Gastroesophageal sphincter (tissue), 3 donors: ENCODE measurements around the gene CHST1.

Source experiments
- CTCF ChIP-seq, 4 experiments: fragments of 200-600 bp in 2 of 4; fragments of 450-650 bp in 2 of 4; sonication (generic) in 1 of 4; IDR thresholded peaks; one replicate each; pipeline ENCODE4 v1.5.1; 2017 to 2019; ENCODE audit warnings: antibody characterized with exemption in 4 of 4, mild to moderate bottlenecking in 2 of 4, moderate library complexity in 2 of 4
- POLR2A ChIP-seq, 2 donors: fragments of 450-650 bp; IDR thresholded peaks; one replicate each; pipeline ENCODE4 v1.6.1; 2017; ENCODE audit warnings: antibody characterized with exemption in 2 of 2, mild to moderate bottlenecking in 2 of 2, moderate library complexity in 1 of 2
- POLR2AphosphoS5 ChIP-seq: sonication (generic); formaldehyde crosslinking; IDR thresholded peaks from one replicate; pipeline ENCODE4 v1.6.1; 2017; ENCODE audit warnings: antibody characterized with exemption

GRCh38 chr11:45674481-45675190, 9.2 kb upstream of the CHST1 start:
- TF ChIP-seq CTCF (IDR thresholded peaks at IDR 0.05) (no peak), POLR2A (IDR thresholded peaks at IDR 0.05) (no peak), POLR2AphosphoS5 (no peak)
